OCI-LY7 (cell line): ENCODE data around the gene NDUFA6.

Experiments
- CTCF ChIP-seq: fragments of 200-600 bp; sonication (generic); conservative IDR thresholded peaks from 2 replicates; pipeline ENCODE4 v1.5.1; 2014; ENCODE audit warnings: mild to moderate bottlenecking, antibody characterized with exemption, low read length, moderate library complexity, mixed read lengths
- EZH2phosphoT487 ChIP-seq: fragments of 200-600 bp; sonication (generic); IDR thresholded peaks from 2 replicates; pipeline ENCODE4 v1.6.1; 2018; ENCODE audit warnings: low read depth, borderline replicate concordance, mild to moderate bottlenecking, mixed run types, antibody characterized with exemption, low read length, moderate library complexity, mixed read lengths

- TF ChIP-seq CTCF (no peak), EZH2phosphoT487 (no peak)
These were observed 33.6 kb downstream of the NDUFA6 start for GRCh38 chr22:42056757-42057511.
